Liver (tissue), 9 donors: ENCODE data around the gene NTMT2. TPM values are rescaled to one million over a fixed set of nuclear protein-coding genes. Genes with fewer than 3 reads are reported as not detected.

Experiments
- DNase-seq: peaks from one replicate; pipeline ENCODE4 v3.0.0-alpha.2; 2017; ENCODE audit warnings: low spot score
- H3K27ac ChIP-seq, 2 donors: one replicate each; pipeline ENCODE4 v1.7.0; 2013; ENCODE audit warnings: inconsistent platforms in 2 of 2, low read length in 2 of 2, control low read depth in 1 of 2, low read depth in 1 of 2, mild to moderate bottlenecking in 1 of 2
- H3K27me3 ChIP-seq, 4 donors: one replicate each; pipeline versions ENCODE4 v1.6.1 to v1.7.0; 2013; ENCODE audit warnings: low read length in 3 of 4, inconsistent platforms in 1 of 4, mild to moderate bottlenecking in 1 of 4, moderate library complexity in 1 of 4; ENCODE audit not compliant: control insufficient read depth in 4 of 4, insufficient read depth in 4 of 4
- H3K36me3 ChIP-seq, 4 donors: one replicate each; pipeline versions ENCODE4 v1.6.1 to v1.7.0; 2013; ENCODE audit warnings: low read length in 3 of 4, mild to moderate bottlenecking in 3 of 4, low read depth in 1 of 4, moderate library complexity in 1 of 4; ENCODE audit not compliant: control insufficient read depth in 4 of 4, insufficient read depth in 3 of 4
- H3K4me1 ChIP-seq, 4 donors: one replicate each; pipeline versions ENCODE4 v1.6.1 to v1.7.0; 2013; ENCODE audit warnings: low read length in 3 of 4, mild to moderate bottlenecking in 3 of 4, moderate library complexity in 1 of 4; ENCODE audit not compliant: control insufficient read depth in 4 of 4, insufficient read depth in 4 of 4
- H3K4me3 ChIP-seq, 3 donors: one replicate each; pipeline versions ENCODE4 v1.6.1 to v1.7.0; 2013; ENCODE audit warnings: low read length in 3 of 3, control low read depth in 1 of 3, low read depth in 1 of 3, mild to moderate bottlenecking in 1 of 3
- H3K9ac ChIP-seq, 2 donors: one replicate each; pipeline ENCODE4 v1.7.0; 2013; ENCODE audit warnings: low read length in 2 of 2, mild to moderate bottlenecking in 2 of 2, moderate library complexity in 2 of 2, control low read depth in 1 of 2, low read depth in 1 of 2
- H3K9me3 ChIP-seq, 4 donors: one replicate each; pipeline versions ENCODE4 v1.6.1 to v1.7.0; 2013; ENCODE audit warnings: low read length in 3 of 4; ENCODE audit not compliant: control insufficient read depth in 4 of 4
- ATF3 ChIP-seq: IDR thresholded peaks from 2 replicates; pipeline ENCODE4 v1.6.1; 2016; ENCODE audit warnings: antibody characterized with exemption
- CTCF ChIP-seq: fragments of 150-350 bp; IDR thresholded peaks from 2 replicates; pipeline ENCODE4 v1.5.1; 2017; ENCODE audit warnings: improper control_type of control experiment, low read depth, low read length; ENCODE audit not compliant: missing input control
- EGR1 ChIP-seq, 2 donors: IDR thresholded peaks; 2 replicates each; pipeline ENCODE4 v1.6.1; 2016 to 2018; ENCODE audit warnings: antibody characterized with exemption in 2 of 2, low read depth in 2 of 2
- FOXA1 ChIP-seq: IDR thresholded peaks from 2 replicates; pipeline ENCODE4 v1.6.1; 2016; ENCODE audit warnings: antibody characterized with exemption
- FOXA2 ChIP-seq: IDR thresholded peaks from 2 replicates; pipeline ENCODE4 v1.6.1; 2016; ENCODE audit warnings: antibody characterized with exemption
- GABPA ChIP-seq, 2 donors: IDR thresholded peaks in 1 of 2; conservative IDR thresholded peaks in 1 of 2; 2 replicates each; pipeline ENCODE4 v1.6.1; 2016; ENCODE audit warnings: antibody characterized with exemption in 2 of 2, mild to moderate bottlenecking in 1 of 2, moderate library complexity in 1 of 2
- HNF4A ChIP-seq, 2 donors: conservative IDR thresholded peaks; 2 replicates each; pipeline ENCODE4 v1.6.1; 2016; ENCODE audit warnings: antibody characterized with exemption in 2 of 2, mild to moderate bottlenecking in 2 of 2
- HNF4G ChIP-seq: IDR thresholded peaks from 2 replicates; pipeline ENCODE4 v1.6.1; 2016; ENCODE audit warnings: antibody characterized with exemption
- JUND ChIP-seq, 2 donors: IDR thresholded peaks; 2 replicates each; pipeline ENCODE4 v1.6.1; 2016; ENCODE audit warnings: antibody characterized with exemption in 2 of 2
- MAX ChIP-seq: IDR thresholded peaks from 2 replicates; pipeline ENCODE4 v1.6.1; 2016; ENCODE audit warnings: antibody characterized with exemption
- NR2F2 ChIP-seq: IDR thresholded peaks from 2 replicates; pipeline ENCODE4 v1.6.1; 2016; ENCODE audit warnings: antibody characterized with exemption
- REST ChIP-seq: IDR thresholded peaks from 2 replicates; pipeline ENCODE4 v1.6.1; 2016; ENCODE audit warnings: antibody characterized with exemption, mild to moderate bottlenecking
- RXRA ChIP-seq, 2 donors: IDR thresholded peaks; 2 replicates each; pipeline ENCODE4 v1.6.1; 2017 to 2018; ENCODE audit warnings: antibody characterized with exemption in 2 of 2, mild to moderate bottlenecking in 1 of 2
- SP1 ChIP-seq: IDR thresholded peaks from 2 replicates; pipeline ENCODE4 v1.6.1; 2018; ENCODE audit warnings: antibody characterized with exemption, mild to moderate bottlenecking
- TAF1 ChIP-seq: conservative IDR thresholded peaks from 2 replicates; pipeline ENCODE4 v1.6.1; 2016; ENCODE audit warnings: antibody characterized with exemption, mild to moderate bottlenecking
- YY1 ChIP-seq: IDR thresholded peaks from 2 replicates; pipeline ENCODE4 v1.6.1; 2016; ENCODE audit warnings: antibody characterized with exemption, mild to moderate bottlenecking
- ZBTB33 ChIP-seq: IDR thresholded peaks from 2 replicates; pipeline ENCODE4 v1.6.1; 2016; ENCODE audit warnings: antibody characterized with exemption
- polyA plus RNA-seq, 2 donors: library from polyadenylated mRNA; stranded (reverse) in 1 of 2; unstranded in 1 of 2; fragments of 200-250 nt in 1 of 2; fragments of >200 nt in 1 of 2; fragmentation: Nextera tagmentation in 1 of 2; extraction: Ambion mirVana in 1 of 2; gene quantifications; one replicate each; pipeline versions ENCODE4 v1.2.1 to v1.2.3, GENCODE V29; 2013 to 2015
- total RNA-seq, 2 donors: library from RNA; depleted of rRNA; stranded (reverse); fragments of >200 nt; gene quantifications; one replicate each; pipeline ENCODE4 v1.2.3, GENCODE V29; 2014
- donor health status: healthy.
- donor health status: healthy.
- donor health status: healthy.
- donor health status: healthy.
- donor health status: healthy.

Gene NTMT2
- total and polyA plus RNA-seq, 4 donors: not detected

GRCh38 chr1:170205301-170205700 lies 59.5 kb downstream of the NTMT2 start:
- no peak overlapping the region for H3K9ac ChIP-seq

GRCh38 chr1:170209125-170209524 lies 63.4 kb downstream of the NTMT2 start:
- Histone ChIP-seq H3K27ac (no peak overlapping the region), H3K27me3 (no peaks in the 10 kb centered on the region), H3K4me3 (no peak overlapping the region), H3K9ac (no peak overlapping the region), H3K4me1 (no peaks in the 10 kb centered on the region), H3K9me3 (no peaks in the 10 kb centered on the region), H3K36me3 (no peaks in the 10 kb centered on the region)
- DNase-seq: no peak
- TF ChIP-seq MAX (no peak), HNF4G (no peak), RXRA (IDR thresholded peaks at IDR 0.05) (no peak), GABPA (IDR thresholded peaks at IDR 0.05 in 1 of 2, conservative IDR thresholded peaks at IDR 0.05 in 1 of 2) (no peak), EGR1 (IDR thresholded peaks at IDR 0.05; ENCODE audit: low read depth in 2 of 2) (no peak), HNF4A (conservative IDR thresholded peaks at IDR 0.05) (no peak), ZBTB33 (no peak), NR2F2 (no peak), FOXA2 (no peak), ATF3 (no peak), CTCF (no peak), TAF1 (no peak), FOXA1 (no peak)

More at GRCh38 chr1:170205301-170205700, 59.5 kb downstream of the NTMT2 start:
- H3K27ac ChIP-seq: no peak overlapping the region
- H3K27me3 ChIP-seq: no peaks in the 10 kb centered on the region
- H3K36me3 ChIP-seq: no peaks in the 10 kb centered on the region
- no peaks in the 10 kb centered on the region for H3K9me3 ChIP-seq
- DNase-seq: no peak
- no peak overlapping the region for H3K4me3 ChIP-seq
- H3K4me1 ChIP-seq: peaks cover 0 to 3% (median 0%) of the 10 kb centered on the region in 4 donors
- TF ChIP-seq EGR1 (IDR thresholded peaks at IDR 0.05; ENCODE audit: low read depth in 2 of 2) (no peak), JUND (IDR thresholded peaks at IDR 0.05) (no peak), YY1 (no peak), SP1 (no peak), NR2F2 (no peak), RXRA (IDR thresholded peaks at IDR 0.05) (no peak), REST (no peak), ZBTB33 (no peak)
